Measurements from ENCODE around the gene AQP6. TPM values are rescaled to one million over a fixed set of nuclear protein-coding genes. Genes with fewer than 3 reads are reported as not detected.

AQP6 gene
- total RNA-seq, 2 experiments from 2014 or later, result not detected

DNA sequence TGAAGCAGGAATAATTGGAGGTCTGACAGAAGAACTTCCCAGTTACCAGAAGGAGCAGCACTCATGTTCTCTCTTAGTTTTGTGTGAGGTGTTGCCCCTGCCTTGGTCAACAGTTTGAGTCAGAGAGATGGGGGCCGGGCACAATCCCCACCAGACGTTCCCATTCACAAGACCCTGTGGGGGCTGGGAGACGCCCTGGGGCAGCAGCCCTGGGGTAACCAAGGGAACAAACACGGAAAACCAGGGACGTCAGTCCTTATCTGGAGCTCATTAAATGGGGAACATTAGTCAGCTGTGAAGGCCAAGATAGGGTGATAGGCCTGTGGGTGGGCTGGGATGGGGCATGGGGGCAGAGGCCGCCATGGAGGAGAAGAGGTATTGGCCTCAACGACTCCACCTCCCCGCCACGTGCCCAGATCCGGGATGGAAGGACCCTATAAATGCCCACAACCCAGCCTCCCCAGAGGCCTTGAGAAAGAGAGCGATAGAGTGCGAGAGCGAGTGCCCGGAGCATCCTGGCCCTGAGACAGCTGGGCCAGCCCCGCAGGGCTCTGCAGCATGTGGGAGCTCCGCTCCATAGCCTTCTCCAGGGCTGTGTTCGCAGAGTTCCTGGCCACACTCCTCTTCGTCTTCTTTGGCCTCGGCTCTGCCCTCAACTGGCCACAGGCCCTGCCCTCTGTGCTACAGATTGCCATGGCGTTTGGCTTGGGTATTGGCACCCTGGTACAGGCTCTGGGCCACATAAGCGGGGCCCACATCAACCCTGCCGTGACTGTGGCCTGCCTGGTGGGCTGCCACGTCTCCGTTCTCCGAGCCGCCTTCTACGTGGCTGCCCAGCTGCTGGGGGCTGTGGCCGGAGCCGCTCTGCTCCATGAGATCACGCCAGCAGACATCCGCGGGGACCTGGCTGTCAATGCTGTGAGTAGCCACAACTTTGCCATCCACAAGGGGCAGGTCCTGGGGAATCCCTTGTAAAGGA is 22.2 kb upstream of the AQP6 start, which contains the start of gene AQP2:
Gene AQP2, plus strand, starts transcription at position 465 of the 979 bp plus-strand sequence. Its CDS starts 94 bp downstream, at position 559.
- intact Hi-C loops (cut with micrococcal nuclease; ENCODE audit: unreplicated experiment), result no loop called here
- no peak within 1 kb of the TSS for H3K4me2 ChIP-seq (ENCODE audit: low read length)
- no peak for DNase-seq (ENCODE audit: low spot score)
- no peak within 1 kb of the TSS for H3K4me3 ChIP-seq (ENCODE audit: low read depth, low read length, poor library complexity, severe bottlenecking)
- H3K4me1 ChIP-seq (ENCODE audit: insufficient read depth, low read length, poor library complexity, severe bottlenecking), result no peaks in the 10 kb centered on the region
- H3K36me3 ChIP-seq (ENCODE audit: insufficient read depth, low read length), result no peaks in the 10 kb centered on the region
- no peaks in the 10 kb centered on the region for H3K79me2 ChIP-seq (ENCODE audit: insufficient read depth, low read depth, low read length)
- H3K9me3 ChIP-seq (ENCODE audit: low read length), result no peaks in the 10 kb centered on the region
- ChIA-PET CTCF (ENCODE audit: unreplicated experiment) (interaction anchor here (0.6 kb wide), 2 partner anchors 160 to 182 kb away, joined by 4 to 10 read pairs; no protein-coding TSS in a partner anchor), POLR2A (no interaction called here)
- BruUV-seq (replicated peaks), result no TSS peak
- no peak within 1 kb of the TSS for H3K27ac ChIP-seq (ENCODE audit: low read depth, low read length, poor library complexity, severe bottlenecking)
- no peaks in the 10 kb centered on the region for H3K9me2 ChIP-seq (ENCODE audit: insufficient read depth, low read length)
- H4K20me1 ChIP-seq (ENCODE audit: insufficient read depth, low read length), result no peaks in the 10 kb centered on the region
- H2AFZ ChIP-seq (ENCODE audit: low read length), result no peak within 1 kb of the TSS
- TF ChIP-seq, protein P1, sequence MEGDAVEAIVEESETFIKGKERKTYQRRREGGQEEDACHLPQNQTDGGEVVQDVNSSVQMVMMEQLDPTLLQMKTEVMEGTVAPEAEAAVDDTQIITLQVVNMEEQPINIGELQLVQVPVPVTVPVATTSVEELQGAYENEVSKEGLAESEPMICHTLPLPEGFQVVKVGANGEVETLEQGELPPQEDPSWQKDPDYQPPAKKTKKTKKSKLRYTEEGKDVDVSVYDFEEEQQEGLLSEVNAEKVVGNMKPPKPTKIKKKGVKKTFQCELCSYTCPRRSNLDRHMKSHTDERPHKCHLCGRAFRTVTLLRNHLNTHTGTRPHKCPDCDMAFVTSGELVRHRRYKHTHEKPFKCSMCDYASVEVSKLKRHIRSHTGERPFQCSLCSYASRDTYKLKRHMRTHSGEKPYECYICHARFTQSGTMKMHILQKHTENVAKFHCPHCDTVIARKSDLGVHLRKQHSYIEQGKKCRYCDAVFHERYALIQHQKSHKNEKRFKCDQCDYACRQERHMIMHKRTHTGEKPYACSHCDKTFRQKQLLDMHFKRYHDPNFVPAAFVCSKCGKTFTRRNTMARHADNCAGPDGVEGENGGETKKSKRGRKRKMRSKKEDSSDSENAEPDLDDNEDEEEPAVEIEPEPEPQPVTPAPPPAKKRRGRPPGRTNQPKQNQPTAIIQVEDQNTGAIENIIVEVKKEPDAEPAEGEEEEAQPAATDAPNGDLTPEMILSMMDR (conservative IDR thresholded peaks at IDR 0.05; ENCODE audit: low read length), result no peak
- TF ChIP-seq EZH2phosphoT487 (IDR thresholded peaks at IDR 0.05; ENCODE audit: borderline replicate concordance, low read depth, low read length), result no peak

DNA sequence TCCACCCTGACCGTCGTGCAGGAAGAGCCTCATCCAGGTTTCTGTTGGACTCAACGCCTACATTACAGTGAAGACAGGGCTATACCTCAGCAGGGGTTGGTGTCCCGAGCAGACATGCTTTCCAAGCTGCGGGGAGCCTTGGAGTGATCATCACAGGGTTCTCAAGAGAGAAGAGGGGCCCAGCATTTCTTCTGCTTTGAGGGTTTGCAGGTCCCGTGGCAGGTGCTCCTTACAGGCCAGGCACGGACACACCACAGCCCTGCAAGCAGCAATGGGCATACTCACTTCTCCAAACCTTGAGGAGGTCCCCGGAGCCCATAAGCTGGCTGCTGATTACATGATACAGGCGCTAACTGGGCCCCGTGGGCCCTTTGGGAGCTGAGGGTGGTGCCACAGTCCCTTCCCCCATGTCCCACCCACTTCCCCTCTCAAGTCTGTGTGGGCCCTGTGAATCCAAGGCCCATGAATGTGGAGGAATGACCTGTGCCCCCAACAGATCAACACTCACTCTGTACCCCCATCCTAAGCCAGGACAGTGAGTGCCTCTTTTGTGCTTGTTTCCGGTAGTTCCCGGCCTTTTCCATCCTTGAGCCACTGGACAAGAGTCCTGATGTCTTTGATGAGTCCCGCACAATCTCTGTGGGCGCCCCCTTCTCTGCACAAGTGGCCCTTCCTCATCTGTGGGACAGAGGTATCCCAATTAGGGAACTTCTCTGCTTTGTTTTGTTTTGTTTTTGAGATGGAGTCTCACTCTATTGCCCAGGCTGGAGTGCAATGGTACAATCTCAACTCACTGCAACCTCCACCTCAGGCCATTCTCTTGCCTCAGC is 21.1 kb upstream of the AQP6 start:
- intact Hi-C loops (cut with micrococcal nuclease; ENCODE audit: unreplicated experiment), result no loop called here
- H3K9me2 ChIP-seq (ENCODE audit: insufficient read depth, low read length), result no peaks in the 10 kb centered on the region
- H3K4me3 ChIP-seq (ENCODE audit: low read depth, low read length, poor library complexity, severe bottlenecking), result no peak overlapping the region
- no peaks in the 10 kb centered on the region for H3K4me1 ChIP-seq (ENCODE audit: insufficient read depth, low read length, poor library complexity, severe bottlenecking)
- no peak for DNase-seq (ENCODE audit: low spot score)
- CTCF ChIA-PET (ENCODE audit: unreplicated experiment), result no interaction called here
- no TSS peak for BruUV-seq (replicated peaks)
- no peaks in the 10 kb centered on the region for H3K9me3 ChIP-seq (ENCODE audit: low read length)
- POLR2A ChIA-PET, result no interaction called here
- H2AFZ ChIP-seq (ENCODE audit: low read length), result no peak overlapping the region
- no peak overlapping the region for H3K4me2 ChIP-seq (ENCODE audit: low read length)
- TF ChIP-seq, protein P1 (conservative IDR thresholded peaks at IDR 0.05; ENCODE audit: low read length), result no peak
- TF ChIP-seq EZH2phosphoT487 (IDR thresholded peaks at IDR 0.05; ENCODE audit: borderline replicate concordance, low read depth, low read length), result no peak
- H3K27ac ChIP-seq (ENCODE audit: low read depth, low read length, poor library complexity, severe bottlenecking), result no peak overlapping the region
- no peaks in the 10 kb centered on the region for H3K79me2 ChIP-seq (ENCODE audit: insufficient read depth, low read depth, low read length)
- H3K36me3 ChIP-seq (ENCODE audit: insufficient read depth, low read length), result no peaks in the 10 kb centered on the region
- H4K20me1 ChIP-seq (ENCODE audit: insufficient read depth, low read length), result no peaks in the 10 kb centered on the region

Measured in OCI-LY7 (cell line).